Measurements from ENCODE around the gene TANC1.

Gene TANC1

GRCh38 chr2:158968396-158969161 is at the start of gene TANC1:
TANC1 (plus strand) TSS chr2:158968640; CDS start chr2:159065911, 97,271 bp downstream.
- peaks cover 39% of the 10 kb centered on the region for H3K27me3 ChIP-seq (ENCODE audit: control insufficient read depth, insufficient read depth, low read length)
- H3K4me1 ChIP-seq (ENCODE audit: control insufficient read depth, insufficient read depth, low read length) = peaks cover 16% of the 10 kb centered on the region
- peak within 1 kb of the TSS; percentile 76 for H3K9ac ChIP-seq (ENCODE audit: low read length)
- H3K4me3 ChIP-seq (ENCODE audit: low read depth, low read length) = peak within 1 kb of the TSS; percentile 81
- peak within 1 kb of the TSS; percentile 72; the same call in 1 of the 2 replicates for H3K27ac ChIP-seq (ENCODE audit: low read depth, low read length)
- H3K36me3 ChIP-seq (ENCODE audit: control insufficient read depth, insufficient read depth, low read length) = no peaks in the 10 kb centered on the region
- H3K9me3 ChIP-seq (ENCODE audit: control insufficient read depth, insufficient read depth, low read depth, low read length) = no peaks in the 10 kb centered on the region

- Histone ChIP-seq H3K27me3 (ENCODE audit: control insufficient read depth, insufficient read depth, low read length) (no peaks in the 10 kb centered on the region), H3K36me3 (ENCODE audit: control insufficient read depth, insufficient read depth, low read length) (no peaks in the 10 kb centered on the region), H3K27ac (ENCODE audit: low read depth, low read length) (no peak overlapping the region), H3K9ac (ENCODE audit: low read length) (no peak overlapping the region), H3K9me3 (ENCODE audit: control insufficient read depth, insufficient read depth, low read depth, low read length) (peaks cover 4% of the 10 kb centered on the region), H3K4me1 (ENCODE audit: control insufficient read depth, insufficient read depth, low read length) (peaks cover 24% of the 10 kb centered on the region), H3K4me3 (ENCODE audit: low read depth, low read length) (no peak overlapping the region)
These were observed 46.6 kb upstream of the TANC1 start for GRCh38 chr2:158921599-158922408.

DNA sequence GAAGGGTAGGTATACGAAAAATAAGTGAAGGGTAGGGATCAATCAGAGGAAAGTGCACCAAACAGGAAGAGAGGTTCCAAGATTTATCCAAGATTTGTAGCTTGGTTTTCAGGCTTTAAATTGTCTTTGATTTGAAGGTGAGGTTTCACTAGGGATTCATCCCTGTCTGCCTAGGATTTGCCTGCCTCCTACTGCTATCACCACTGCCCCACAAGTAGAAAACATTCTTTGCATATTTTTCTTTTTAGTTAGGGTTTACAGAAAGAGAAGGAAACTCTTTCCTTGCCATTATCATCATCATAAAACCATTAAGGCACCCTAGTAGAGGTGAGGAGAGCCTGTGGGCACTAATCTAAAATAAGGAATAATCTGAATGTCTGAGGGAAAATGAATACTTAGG is 45.8 kb upstream of the TANC1 start:
- Histone ChIP-seq H3K27me3 (ENCODE audit: control insufficient read depth, insufficient read depth, low read length) (no peaks in the 10 kb centered on the region), H3K4me3 (ENCODE audit: low read depth, low read length) (no peak overlapping the region), H3K9me3 (ENCODE audit: control insufficient read depth, insufficient read depth, low read depth, low read length) (peaks cover 4% of the 10 kb centered on the region), H3K27ac (ENCODE audit: low read depth, low read length) (no peak overlapping the region), H3K36me3 (ENCODE audit: control insufficient read depth, insufficient read depth, low read length) (no peaks in the 10 kb centered on the region), H3K4me1 (ENCODE audit: control insufficient read depth, insufficient read depth, low read length) (peaks cover 24% of the 10 kb centered on the region), H3K9ac (ENCODE audit: low read length) (no peak overlapping the region)

DNA sequence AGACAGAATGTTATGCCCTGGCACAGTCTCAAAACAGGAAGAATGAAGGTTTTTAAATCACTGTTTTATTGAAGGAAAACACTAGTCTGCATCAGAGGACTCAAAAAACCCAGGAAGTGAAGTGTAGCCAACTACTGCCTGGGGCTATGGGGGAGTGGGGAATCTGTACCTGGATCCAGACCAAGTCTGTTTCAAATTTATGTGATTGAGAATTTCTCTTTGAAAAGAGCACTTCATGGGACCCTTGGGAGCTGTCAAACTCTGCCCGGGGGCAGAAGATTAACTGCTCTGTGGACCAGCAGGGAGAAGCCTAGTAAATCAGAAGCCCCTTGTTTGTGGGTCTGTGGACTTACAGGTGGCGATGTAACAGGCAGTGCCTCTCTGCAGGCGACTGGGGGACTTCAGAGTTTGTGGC is 45.3 kb upstream of the TANC1 start:
- Histone ChIP-seq H3K4me3 (ENCODE audit: low read depth, low read length) (no peak overlapping the region), H3K36me3 (ENCODE audit: control insufficient read depth, insufficient read depth, low read length) (no peaks in the 10 kb centered on the region), H3K9me3 (ENCODE audit: control insufficient read depth, insufficient read depth, low read depth, low read length) (peaks cover 4% of the 10 kb centered on the region), H3K9ac (ENCODE audit: low read length) (no peak overlapping the region), H3K27ac (ENCODE audit: low read depth, low read length) (peak overlapping the region; percentile 29; the same call in 1 of the 2 replicates), H3K27me3 (ENCODE audit: control insufficient read depth, insufficient read depth, low read length) (no peaks in the 10 kb centered on the region), H3K4me1 (ENCODE audit: control insufficient read depth, insufficient read depth, low read length) (peaks cover 24% of the 10 kb centered on the region)

DNA sequence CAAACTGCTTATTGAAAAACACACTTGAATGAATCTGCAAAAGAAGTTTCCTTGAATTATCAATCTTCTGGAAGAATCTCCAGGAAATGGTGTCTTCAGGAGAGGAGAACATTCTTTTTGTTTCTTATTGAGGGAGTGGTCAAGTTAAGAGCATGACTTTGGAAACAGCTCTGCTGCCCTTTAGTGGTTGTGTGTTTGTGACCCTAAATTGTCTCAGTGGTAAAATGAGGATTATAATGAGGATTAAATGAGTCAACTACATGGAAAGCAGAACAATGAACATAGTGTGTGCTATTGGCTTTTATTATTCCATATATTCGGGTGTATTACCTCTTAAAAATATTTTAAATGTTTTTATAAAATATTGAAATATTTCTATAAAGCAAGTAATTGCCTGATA is 44.8 kb upstream of the TANC1 start:
- Histone ChIP-seq H3K27me3 (ENCODE audit: control insufficient read depth, insufficient read depth, low read length) (no peaks in the 10 kb centered on the region), H3K9ac (ENCODE audit: low read length) (no peak overlapping the region), H3K4me1 (ENCODE audit: control insufficient read depth, insufficient read depth, low read length) (peaks cover 24% of the 10 kb centered on the region), H3K9me3 (ENCODE audit: control insufficient read depth, insufficient read depth, low read depth, low read length) (peaks cover 4% of the 10 kb centered on the region), H3K36me3 (ENCODE audit: control insufficient read depth, insufficient read depth, low read length) (no peaks in the 10 kb centered on the region), H3K27ac (ENCODE audit: low read depth, low read length) (peak overlapping the region; percentile 29; the same call in 1 of the 2 replicates), H3K4me3 (ENCODE audit: low read depth, low read length) (no peak overlapping the region)

DNA sequence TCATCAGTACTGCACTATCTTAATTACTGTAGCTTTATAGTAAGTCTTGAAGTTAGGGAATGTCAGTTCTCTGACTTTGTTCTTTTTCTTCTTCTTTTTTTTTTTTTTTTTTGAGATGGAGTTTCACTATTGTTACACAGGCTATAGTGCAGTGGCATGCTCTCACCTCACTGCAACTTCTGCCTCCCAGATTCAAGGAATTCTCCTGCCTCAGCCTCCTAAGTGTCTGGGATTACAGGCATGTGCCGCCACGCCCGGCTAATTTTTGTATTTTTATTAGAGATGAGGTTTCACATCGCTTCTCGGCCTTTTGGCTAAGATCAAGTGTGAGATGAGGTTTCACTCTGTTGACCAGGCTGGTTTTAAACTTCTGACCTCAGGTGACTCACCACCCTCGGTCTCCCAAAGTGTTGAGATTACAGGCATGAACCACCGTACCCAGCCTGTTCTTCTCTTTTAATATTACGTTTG is 41.9 kb upstream of the TANC1 start:
- no peak overlapping the region for H3K4me3 ChIP-seq (ENCODE audit: low read depth, low read length)

GRCh38 chr2:158928515-158928914 is 39.9 kb upstream of the TANC1 start:
- peaks cover 5% of the 10 kb centered on the region for H3K4me1 ChIP-seq (ENCODE audit: control insufficient read depth, insufficient read depth, low read length)
- no peak overlapping the region for H3K9ac ChIP-seq (ENCODE audit: low read length)
- peaks cover 16% of the 10 kb centered on the region for H3K9me3 ChIP-seq (ENCODE audit: control insufficient read depth, insufficient read depth, low read depth, low read length)
- no peaks in the 10 kb centered on the region for H3K27me3 ChIP-seq (ENCODE audit: control insufficient read depth, insufficient read depth, low read length)
- no peaks in the 10 kb centered on the region for H3K36me3 ChIP-seq (ENCODE audit: control insufficient read depth, insufficient read depth, low read length)
- H3K27ac ChIP-seq (ENCODE audit: low read depth, low read length) = no peak overlapping the region
- H3K4me3 ChIP-seq (ENCODE audit: low read depth, low read length) = no peak overlapping the region

More for the DNA sequence above, 41.9 kb upstream of the TANC1 start:
- Histone ChIP-seq H3K4me1 (ENCODE audit: control insufficient read depth, insufficient read depth, low read length) (peaks cover 23% of the 10 kb centered on the region), H3K27me3 (ENCODE audit: control insufficient read depth, insufficient read depth, low read length) (no peaks in the 10 kb centered on the region), H3K36me3 (ENCODE audit: control insufficient read depth, insufficient read depth, low read length) (no peaks in the 10 kb centered on the region), H3K9ac (ENCODE audit: low read length) (no peak overlapping the region), H3K9me3 (ENCODE audit: control insufficient read depth, insufficient read depth, low read depth, low read length) (peaks cover 16% of the 10 kb centered on the region), H3K27ac (ENCODE audit: low read depth, low read length) (no peak overlapping the region)

DNA sequence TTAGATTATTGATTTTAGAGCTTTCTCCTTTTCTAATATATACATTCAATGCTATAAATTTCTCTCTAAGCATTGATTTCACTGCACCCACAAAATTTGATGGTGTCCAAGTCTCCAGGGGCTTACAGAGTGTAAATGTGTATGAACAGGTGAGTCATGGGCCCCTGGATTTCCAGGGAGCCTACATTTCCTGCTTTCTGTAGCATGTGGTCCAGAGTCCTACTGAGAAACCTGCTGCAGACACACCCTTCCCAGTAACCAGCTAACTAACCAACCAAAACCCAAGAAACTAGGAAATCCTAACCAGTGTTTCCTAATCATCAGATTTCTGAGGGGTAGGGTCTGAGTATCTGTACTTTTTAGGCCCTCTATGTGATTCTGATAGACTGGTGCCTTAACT is 39.5 kb upstream of the TANC1 start:
- H3K27ac ChIP-seq (ENCODE audit: low read depth, low read length) = no peak overlapping the region
- no peaks in the 10 kb centered on the region for H3K27me3 ChIP-seq (ENCODE audit: control insufficient read depth, insufficient read depth, low read length)
- H3K9ac ChIP-seq (ENCODE audit: low read length) = no peak overlapping the region
- H3K4me3 ChIP-seq (ENCODE audit: low read depth, low read length) = no peak overlapping the region
- H3K36me3 ChIP-seq (ENCODE audit: control insufficient read depth, insufficient read depth, low read length) = no peaks in the 10 kb centered on the region
- peaks cover 2% of the 10 kb centered on the region; the same call in 1 of the 2 replicates for H3K4me1 ChIP-seq (ENCODE audit: control insufficient read depth, insufficient read depth, low read length)
- peaks cover 16% of the 10 kb centered on the region for H3K9me3 ChIP-seq (ENCODE audit: control insufficient read depth, insufficient read depth, low read depth, low read length)

DNA sequence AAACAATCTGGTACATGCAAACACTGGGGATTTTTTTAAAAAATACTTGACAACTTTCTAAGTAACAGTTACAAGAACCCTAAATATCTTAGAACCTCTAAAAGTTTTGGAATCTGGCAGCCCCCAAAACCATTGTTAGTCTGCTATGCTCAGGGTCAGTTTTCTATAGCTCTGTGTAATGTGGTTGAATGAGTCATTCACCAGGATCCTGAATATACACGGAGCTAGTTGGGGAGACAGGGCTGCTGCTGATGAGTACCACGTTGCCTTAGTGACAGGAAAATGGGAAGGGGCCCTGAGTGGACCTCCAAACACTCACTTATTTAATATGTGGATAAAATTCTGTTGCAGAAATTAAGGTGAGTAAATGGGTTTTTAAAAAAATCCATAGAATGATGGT is 36.9 kb upstream of the TANC1 start:
- Histone ChIP-seq H3K27me3 (ENCODE audit: control insufficient read depth, insufficient read depth, low read length) (no peaks in the 10 kb centered on the region), H3K4me3 (ENCODE audit: low read depth, low read length) (no peak overlapping the region), H3K9me3 (ENCODE audit: control insufficient read depth, insufficient read depth, low read depth, low read length) (peaks cover 12% of the 10 kb centered on the region), H3K36me3 (ENCODE audit: control insufficient read depth, insufficient read depth, low read length) (no peaks in the 10 kb centered on the region), H3K27ac (ENCODE audit: low read depth, low read length) (no peak overlapping the region), H3K4me1 (ENCODE audit: control insufficient read depth, insufficient read depth, low read length) (peaks cover 12% of the 10 kb centered on the region), H3K9ac (ENCODE audit: low read length) (no peak overlapping the region)

GRCh38 chr2:158932131-158932645 is 36.3 kb upstream of the TANC1 start:
- Histone ChIP-seq H3K4me3 (ENCODE audit: low read depth, low read length) (no peak overlapping the region), H3K9me3 (ENCODE audit: control insufficient read depth, insufficient read depth, low read depth, low read length) (peaks cover 12% of the 10 kb centered on the region), H3K36me3 (ENCODE audit: control insufficient read depth, insufficient read depth, low read length) (no peaks in the 10 kb centered on the region), H3K27ac (ENCODE audit: low read depth, low read length) (no peak overlapping the region), H3K4me1 (ENCODE audit: control insufficient read depth, insufficient read depth, low read length) (peaks cover 12% of the 10 kb centered on the region), H3K27me3 (ENCODE audit: control insufficient read depth, insufficient read depth, low read length) (no peaks in the 10 kb centered on the region), H3K9ac (ENCODE audit: low read length) (no peak overlapping the region)

- Histone ChIP-seq H3K9me3 (ENCODE audit: control insufficient read depth, insufficient read depth, low read depth, low read length) (peaks cover 13% of the 10 kb centered on the region), H3K27me3 (ENCODE audit: control insufficient read depth, insufficient read depth, low read length) (no peaks in the 10 kb centered on the region), H3K36me3 (ENCODE audit: control insufficient read depth, insufficient read depth, low read length) (no peaks in the 10 kb centered on the region), H3K4me1 (ENCODE audit: control insufficient read depth, insufficient read depth, low read length) (peaks cover 12% of the 10 kb centered on the region), H3K9ac (ENCODE audit: low read length) (no peak overlapping the region), H3K27ac (ENCODE audit: low read depth, low read length) (no peak overlapping the region), H3K4me3 (ENCODE audit: low read depth, low read length) (no peak overlapping the region)
These were observed 34.3 kb upstream of the TANC1 start for GRCh38 chr2:158934170-158934569.

Measured in HUES6 (cell line).